ENCODE measurements around the gene FCRL1. TPM values are rescaled to one million over a fixed set of nuclear protein-coding genes. Genes with fewer than 3 reads are reported as not detected.

Gene FCRL1
- total RNA-seq, 3 donors from 2014 or later, result 0.17 to 1.4 TPM; not detected in 1

DNA sequence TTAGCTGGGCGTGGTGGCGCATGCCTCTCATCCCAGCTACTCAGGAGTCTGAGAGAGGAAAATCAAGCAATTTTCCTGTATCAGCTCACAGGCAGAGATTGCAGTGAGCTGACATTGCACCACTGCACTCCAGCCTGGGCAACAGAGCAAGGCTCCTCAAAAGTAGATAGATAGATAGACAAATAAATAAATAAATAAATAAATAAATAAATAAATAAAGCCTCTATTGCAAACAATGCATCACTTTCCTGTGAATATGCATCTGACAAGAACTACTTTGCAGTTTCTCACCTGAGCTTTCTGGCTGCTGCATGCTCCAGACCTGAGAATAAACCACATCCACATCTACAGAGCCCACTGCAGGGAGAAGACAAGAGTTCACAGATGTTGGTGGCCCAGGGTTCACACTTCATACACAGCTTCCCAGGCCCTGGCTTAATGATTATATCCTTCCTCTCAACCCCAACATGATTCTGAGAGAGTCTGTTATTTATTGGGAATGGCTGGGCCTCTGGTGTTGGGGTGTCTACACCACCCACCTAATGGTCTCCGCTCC lies 71.6 kb downstream of the FCRL1 start:
- Histone ChIP-seq H3K36me3 (ENCODE audit: low read depth) (no peaks in the 10 kb centered on the region), H3K4me3 (no peak overlapping the region), H3K4me1 (ENCODE audit: low read depth) (no peaks in the 10 kb centered on the region), H3K9me3 (no peaks in the 10 kb centered on the region)
- no peak for DNase-seq
- intact Hi-C loops (cut with DNase I, micrococcal nuclease), result no loop called here
- TF ChIP-seq, protein P1, sequence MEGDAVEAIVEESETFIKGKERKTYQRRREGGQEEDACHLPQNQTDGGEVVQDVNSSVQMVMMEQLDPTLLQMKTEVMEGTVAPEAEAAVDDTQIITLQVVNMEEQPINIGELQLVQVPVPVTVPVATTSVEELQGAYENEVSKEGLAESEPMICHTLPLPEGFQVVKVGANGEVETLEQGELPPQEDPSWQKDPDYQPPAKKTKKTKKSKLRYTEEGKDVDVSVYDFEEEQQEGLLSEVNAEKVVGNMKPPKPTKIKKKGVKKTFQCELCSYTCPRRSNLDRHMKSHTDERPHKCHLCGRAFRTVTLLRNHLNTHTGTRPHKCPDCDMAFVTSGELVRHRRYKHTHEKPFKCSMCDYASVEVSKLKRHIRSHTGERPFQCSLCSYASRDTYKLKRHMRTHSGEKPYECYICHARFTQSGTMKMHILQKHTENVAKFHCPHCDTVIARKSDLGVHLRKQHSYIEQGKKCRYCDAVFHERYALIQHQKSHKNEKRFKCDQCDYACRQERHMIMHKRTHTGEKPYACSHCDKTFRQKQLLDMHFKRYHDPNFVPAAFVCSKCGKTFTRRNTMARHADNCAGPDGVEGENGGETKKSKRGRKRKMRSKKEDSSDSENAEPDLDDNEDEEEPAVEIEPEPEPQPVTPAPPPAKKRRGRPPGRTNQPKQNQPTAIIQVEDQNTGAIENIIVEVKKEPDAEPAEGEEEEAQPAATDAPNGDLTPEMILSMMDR (IDR thresholded peaks at IDR 0.05), result no peak
- no peak for ATAC-seq

Other genes starting within 250 kb of the FCRL1 start
- gene FCRL4, start 222.0 kb downstream of the FCRL1 start, total RNA-seq, result under 1 TPM in 2 of 3 donors, not detected in 1; 0.09 to 0.12 TPM
- gene FCRL3, start 119.4 kb downstream of the FCRL1 start, total RNA-seq, result under 1 TPM in 2 of 3 donors, not detected in 1; 0.36 to 0.69 TPM
- gene FCRL2, start 43.0 kb downstream of the FCRL1 start, total RNA-seq, result 1 to 10 TPM in 2 of 3 donors, under 1 TPM in 1; 0.51 to 1.4 (median 1.0) TPM
- gene CD5L, start 21.7 kb upstream of the FCRL1 start, total RNA-seq, result under 1 TPM in 1 of 3 donors, not detected in 2; 0.22 TPM
- 10 to 100 TPM in 2 of 3 donors, 1 to 10 TPM in 1; 3.4 to 29.5 (median 13.5) TPM for gene KIRREL1, start 173.5 kb upstream of the FCRL1 start, total RNA-seq

Data from mucosa of descending colon (tissue), 3 donors.